H1 (cell line): ENCODE measurements around the gene TOM1. TPM values are rescaled to one million over a fixed set of nuclear protein-coding genes. Genes with fewer than 3 reads are reported as not detected.

Experiments used
- BACH1 ChIP-seq: IDR thresholded peaks from 2 replicates; pipeline ENCODE4 v1.6.1; 2012; ENCODE audit warnings: low read length, improper control_type of control experiment
- polyA plus RNA-seq, 7 experiments: library from polyadenylated mRNA; depleted of rRNA in 3 of 7; stranded (reverse) in 5 of 7; unstranded in 2 of 7; fragments of >200 nt in 5 of 7; fragments of 200-250 nt in 2 of 7; gene quantifications; 1 replicate in 5 of 7; 2 replicates in 1 of 7; 4 replicates in 1 of 7; pipeline versions ENCODE4 v1.2.1 to v1.2.3, GENCODE V29; 2011 to 2013; ENCODE audit warnings: missing spikeins in 2 of 7, mixed read lengths in 2 of 7
- total RNA-seq: library from RNA; stranded (reverse); fragmentation: NEBNext Ultra II Directional; extraction: Animal tissue kit (Norgen Biotek cat#: 25700); gene quantifications from 2 replicates; pipeline ENCODE4 v1.2.1, GENCODE V29; 2021

The TOM1 gene
- total and polyA plus RNA-seq, 2 of the 8 experiments (the other 6 are each of a cell fraction or from before 2014, with no cell fraction given) = 25.1 to 39.2 TPM

- TF ChIP-seq BACH1 = no peak
Observed at GRCh38 chr22:35334004-35334403, 34.3 kb downstream of the TOM1 start (continued).
